Mesodermal cell (in vitro differentiated cells): ENCODE measurements around the gene DNAJC4.
"Not testable (repeated sequence)": the region's sequence is repeated elsewhere in the genome, so short reads cannot be mapped to it uniquely, and the experiment has no call there.

Source experiments
- H3K27ac ChIP-seq: 2 replicates; pipeline ENCODE4 v1.7.0; 2013; ENCODE audit warnings: mild to moderate bottlenecking, low read depth, low read length, moderate library complexity; ENCODE audit not compliant: severe bottlenecking
- H3K36me3 ChIP-seq: 2 replicates; pipeline ENCODE4 v1.7.1; 2013; ENCODE audit warnings: mild to moderate bottlenecking, low read length, moderate library complexity; ENCODE audit not compliant: control insufficient read depth, insufficient read depth
- H3K4me1 ChIP-seq: one replicate; pipeline ENCODE4 v1.7.1; 2013; ENCODE audit warnings: mild to moderate bottlenecking, low read length; ENCODE audit not compliant: insufficient read depth, control insufficient read depth, poor library complexity, severe bottlenecking
- H3K4me3 ChIP-seq: 2 replicates; pipeline ENCODE4 v1.7.0; 2013; ENCODE audit warnings: low read length, control low read depth, mild to moderate bottlenecking; ENCODE audit not compliant: insufficient read depth, poor library complexity, severe bottlenecking; ENCODE audit errors: extremely low read depth
- H3K9me3 ChIP-seq: 2 replicates; pipeline ENCODE4 v1.7.1; 2013; ENCODE audit warnings: mild to moderate bottlenecking, low read length, moderate library complexity; ENCODE audit not compliant: control insufficient read depth
- WGBS, 2 experiments: methylation state at CpG; one replicate each; pipeline ENCODE4 v1.1.5; 2013; ENCODE audit warnings: missing lambda C conversion rate in 2 of 2; ENCODE audit not compliant: insufficient coverage in 2 of 2; 5-methylcytosine and 5-hydroxymethylcytosine counted together

DNAJC4 gene

DNA sequence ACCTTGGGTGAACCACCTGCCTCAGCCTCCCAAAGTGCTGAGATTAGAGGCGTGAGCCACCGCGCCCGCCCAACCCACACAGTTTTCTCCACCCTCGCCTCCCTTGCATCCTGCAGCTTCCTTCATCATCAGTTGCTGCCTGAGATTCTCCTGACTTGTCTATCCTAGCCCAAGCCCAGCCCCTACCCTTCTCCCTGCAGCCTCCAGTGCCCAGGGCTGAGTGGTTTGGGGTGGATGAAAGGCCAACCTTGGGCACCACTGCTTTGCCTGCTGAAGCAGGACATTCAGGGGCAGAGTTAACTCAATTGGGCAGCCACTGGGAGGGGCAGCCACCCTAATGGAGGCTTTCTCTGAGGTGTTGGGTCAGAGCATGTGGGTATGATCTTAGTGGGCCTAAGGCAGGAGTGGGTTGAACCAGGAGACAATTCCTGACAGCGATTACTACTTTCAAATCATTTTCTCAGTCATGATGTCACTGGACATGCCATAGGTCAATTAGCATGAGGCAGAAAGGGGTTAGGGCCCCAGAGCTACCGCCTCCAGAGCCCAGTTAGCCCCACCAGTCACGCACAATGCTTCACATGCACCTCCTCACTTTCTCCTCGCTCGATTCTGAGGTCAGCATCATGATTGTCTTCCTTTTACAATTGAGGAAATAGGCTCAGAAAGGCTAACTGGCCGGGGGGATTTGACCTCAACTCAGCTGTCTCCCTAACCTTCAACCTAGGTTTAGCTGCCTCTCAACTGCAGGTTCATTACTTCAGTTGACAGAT is 9.5 kb downstream of the DNAJC4 start:
- peaks cover 28% of the 10 kb centered on the region for H3K4me1 ChIP-seq
- peak overlapping the region; percentile 99 for H3K27ac ChIP-seq
- WGBS, 2 experiments = 91 to 100% methylated on average over 10 to 11 of the region's 11 CpGs
- H3K4me3 ChIP-seq = peak overlapping the region; percentile 95
- peaks cover 34% of the 10 kb centered on the region for H3K36me3 ChIP-seq
- no peaks in the 10 kb centered on the region for H3K9me3 ChIP-seq

DNA sequence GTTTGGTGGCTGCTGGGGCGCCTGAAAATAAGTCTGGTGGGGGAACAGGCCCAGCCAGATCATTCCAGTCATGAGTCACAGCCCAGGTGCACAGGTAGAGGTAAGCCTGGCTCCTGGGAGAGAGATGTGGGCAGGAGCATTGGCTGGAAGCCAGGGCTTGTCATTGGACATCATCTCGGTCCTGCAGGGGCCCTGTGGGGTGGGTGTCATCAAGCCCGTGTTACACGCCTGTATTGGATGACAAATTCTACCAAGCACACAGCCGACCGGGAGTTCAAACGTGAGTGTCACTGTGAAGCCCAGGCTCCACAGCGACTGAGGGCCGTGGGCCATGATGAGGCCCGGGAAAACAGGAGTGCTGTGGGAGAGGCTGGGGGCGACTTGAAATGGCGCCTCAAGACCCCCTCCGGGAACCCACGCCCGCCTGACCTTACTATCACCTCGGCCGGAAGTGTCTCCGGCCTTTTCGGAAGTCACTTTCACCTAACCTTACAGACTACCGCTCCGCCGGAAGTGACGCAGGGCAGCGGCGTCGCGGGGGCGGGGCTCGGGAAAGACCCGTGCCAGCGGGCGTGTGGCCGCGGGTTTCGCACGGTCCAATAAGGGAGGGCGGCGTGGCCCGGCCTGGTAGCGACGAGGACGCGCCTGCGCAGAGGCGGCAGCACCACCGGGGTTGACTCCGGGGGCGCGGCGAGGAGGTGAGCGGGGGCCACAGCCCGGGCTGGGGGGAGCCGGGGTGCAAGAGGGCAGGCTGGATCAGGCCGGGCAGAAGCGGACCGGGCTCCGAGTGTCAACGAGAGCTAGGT is 10.3 kb downstream of the DNAJC4 start, which contains the start of gene FKBP2:
FKBP2 (plus strand) TSS at position 661 of the 806 bp plus-strand sequence. CDS start 1,293 bp downstream, outside the sequence.
- peaks cover 28% of the 10 kb centered on the region for H3K4me1 ChIP-seq
- H3K9me3 ChIP-seq = no peaks in the 10 kb centered on the region
- 5% methylated on average over 33 to 50 of the region's 58 CpGs for WGBS, 2 experiments
- H3K27ac ChIP-seq = peak within 1 kb of the TSS; percentile 99
- peak within 1 kb of the TSS; percentile 95 for H3K4me3 ChIP-seq
- H3K36me3 ChIP-seq = peaks cover 38% of the 10 kb centered on the region

DNA sequence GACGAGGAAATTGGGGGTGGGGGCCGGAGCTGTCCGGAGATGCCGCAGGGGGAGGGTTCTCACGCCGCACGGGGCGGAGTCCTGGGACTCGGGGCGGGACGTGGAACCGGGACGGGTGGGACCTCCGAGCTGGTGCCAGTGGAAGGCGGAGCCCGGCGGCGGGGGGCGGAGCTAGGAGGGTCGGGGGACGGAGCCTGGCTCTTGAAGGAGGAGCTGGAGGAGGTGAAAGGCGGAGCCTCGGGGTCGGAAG is 10.8 kb downstream of the DNAJC4 start:
- Histone ChIP-seq H3K27ac (peak overlapping the region; percentile 99), H3K9me3 (no peaks in the 10 kb centered on the region), H3K36me3 (peaks cover 38% of the 10 kb centered on the region), H3K4me3 (peak overlapping the region; percentile 95), H3K4me1 (peaks cover 28% of the 10 kb centered on the region)
- WGBS, 2 experiments = 0 to 1% methylated on average over 13 to 22 of the region's 24 CpGs

DNA sequence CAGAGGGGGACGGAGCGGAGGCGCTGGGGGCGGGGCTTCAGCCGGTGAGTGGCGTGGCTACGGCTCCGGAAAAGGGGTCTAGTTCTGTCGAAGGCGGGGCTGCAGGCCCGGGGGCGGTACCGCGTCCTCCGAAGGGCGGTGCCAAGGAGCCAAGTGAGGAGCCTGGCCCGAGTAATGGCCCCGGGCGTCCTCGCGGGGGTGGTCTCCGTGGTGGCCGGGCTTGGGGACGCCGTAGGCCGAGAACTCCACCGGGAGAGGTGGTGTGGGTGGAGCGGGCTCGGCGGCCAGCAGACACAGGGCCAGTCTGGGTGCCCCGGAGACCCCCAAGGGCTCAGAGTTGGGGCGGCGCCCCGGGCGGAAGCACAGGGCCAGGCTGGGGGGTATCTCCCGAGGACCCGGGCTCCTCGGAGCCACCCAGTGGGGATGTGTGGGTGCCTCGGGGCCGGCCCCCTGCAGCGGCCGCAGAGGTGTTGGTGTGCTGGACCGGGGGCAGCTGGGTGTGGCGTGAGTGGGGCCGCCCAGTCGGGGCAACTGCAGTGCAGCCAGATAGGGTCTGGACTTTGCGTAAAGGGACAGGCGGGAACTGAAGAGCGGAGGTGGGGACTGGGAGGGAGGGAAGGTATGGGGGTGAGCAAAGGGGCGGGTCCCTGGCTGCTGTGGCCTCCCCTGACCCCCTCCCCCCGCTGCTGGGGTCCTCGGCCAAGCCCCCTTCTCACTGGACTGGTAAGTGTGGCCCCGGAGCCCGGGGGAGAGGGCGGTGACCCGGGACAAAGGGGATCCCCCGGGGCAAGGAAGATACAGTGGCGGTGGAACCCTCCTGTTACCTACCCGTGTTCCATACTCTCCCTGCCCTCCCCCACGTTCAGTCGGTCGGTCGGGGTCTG is 11.4 kb downstream of the DNAJC4 start:
- H3K36me3 ChIP-seq = peaks cover 38% of the 10 kb centered on the region
- H3K27ac ChIP-seq = peak overlapping the region; percentile 73
- peaks cover 28% of the 10 kb centered on the region for H3K4me1 ChIP-seq
- peak overlapping the region; percentile 95 for H3K4me3 ChIP-seq
- no peaks in the 10 kb centered on the region for H3K9me3 ChIP-seq
- 1% methylated on average over 41 to 45 of the region's 63 CpGs for WGBS, 2 experiments

GRCh38 chr11:64243236-64243854 is 13.0 kb downstream of the DNAJC4 start:
- no peaks in the 10 kb centered on the region for H3K9me3 ChIP-seq
- 83 to 93% methylated on average over 3 to 6 of the region's 8 CpGs for WGBS, 2 experiments
- H3K4me1 ChIP-seq = peaks cover 33% of the 10 kb centered on the region
- H3K36me3 ChIP-seq = peaks cover 25% of the 10 kb centered on the region
- H3K4me3 ChIP-seq = peak overlapping the region; percentile 95
- no peak overlapping the region for H3K27ac ChIP-seq

DNA sequence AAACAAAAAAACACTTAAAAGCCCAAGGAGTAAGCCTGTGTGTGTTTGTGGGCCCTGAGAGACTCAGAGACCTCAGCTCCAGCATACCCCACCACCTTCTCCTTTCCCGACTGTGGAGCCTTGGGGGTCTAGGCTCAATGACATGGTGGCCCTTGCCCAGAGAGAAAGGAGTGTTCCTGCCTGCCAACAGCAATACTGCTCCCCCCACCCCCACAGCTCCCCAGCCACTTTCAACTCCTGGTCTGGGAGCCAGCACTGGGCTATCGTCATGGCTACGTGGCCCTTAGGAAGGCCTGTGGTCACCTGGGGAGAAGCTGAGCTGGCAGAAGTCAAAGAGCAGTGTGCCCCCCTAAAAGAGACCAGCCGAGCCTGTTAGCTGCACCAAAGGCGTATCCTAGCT is 13.8 kb downstream of the DNAJC4 start:
- H3K4me1 ChIP-seq = peaks cover 39% of the 10 kb centered on the region
- no peak overlapping the region for H3K27ac ChIP-seq
- peaks cover 22% of the 10 kb centered on the region for H3K36me3 ChIP-seq
- 44 to 100% methylated on average over 2 of the region's 5 CpGs for WGBS, 2 experiments
- H3K4me3 ChIP-seq = no peak overlapping the region
- H3K9me3 ChIP-seq = no peaks in the 10 kb centered on the region

DNA sequence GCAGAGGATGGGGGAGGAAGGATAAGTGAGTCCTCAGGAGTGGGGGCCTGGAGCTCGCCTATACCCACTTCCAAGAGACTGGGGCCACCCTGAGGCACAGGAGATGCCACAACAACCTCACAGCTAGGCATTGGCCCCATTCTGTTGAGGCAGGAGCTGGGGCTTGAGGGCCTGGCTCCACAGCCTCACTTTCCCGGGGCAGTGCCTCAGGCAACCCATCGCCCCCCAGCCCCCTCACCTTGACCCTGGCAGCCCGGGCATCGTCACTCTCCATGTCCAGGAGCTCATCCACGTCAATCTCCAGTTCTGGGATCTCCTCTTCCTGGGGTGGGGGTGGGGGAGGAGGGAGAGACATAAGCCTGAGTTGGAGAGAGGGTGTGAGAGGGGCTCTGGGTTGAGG is 14.6 kb downstream of the DNAJC4 start:
- Histone ChIP-seq H3K27ac (peak overlapping the region; percentile 3), H3K36me3 (peaks cover 22% of the 10 kb centered on the region), H3K4me1 (peaks cover 43% of the 10 kb centered on the region), H3K4me3 (peak overlapping the region; percentile 89), H3K9me3 (no peaks in the 10 kb centered on the region)
- WGBS, 2 experiments = no CpG with 5 or more reads among the region's 6 CpGs

GRCh38 chr11:64245401-64245796 is 15.1 kb downstream of the DNAJC4 start:
- H3K27ac ChIP-seq = peak overlapping the region; percentile 84
- H3K4me1 ChIP-seq = peaks cover 40% of the 10 kb centered on the region
- peak overlapping the region; percentile 89 for H3K4me3 ChIP-seq
- WGBS, 2 experiments = 37 to 39% methylated on average over 3 of the region's 6 CpGs
- no peaks in the 10 kb centered on the region for H3K9me3 ChIP-seq
- peaks cover 22% of the 10 kb centered on the region for H3K36me3 ChIP-seq

DNA sequence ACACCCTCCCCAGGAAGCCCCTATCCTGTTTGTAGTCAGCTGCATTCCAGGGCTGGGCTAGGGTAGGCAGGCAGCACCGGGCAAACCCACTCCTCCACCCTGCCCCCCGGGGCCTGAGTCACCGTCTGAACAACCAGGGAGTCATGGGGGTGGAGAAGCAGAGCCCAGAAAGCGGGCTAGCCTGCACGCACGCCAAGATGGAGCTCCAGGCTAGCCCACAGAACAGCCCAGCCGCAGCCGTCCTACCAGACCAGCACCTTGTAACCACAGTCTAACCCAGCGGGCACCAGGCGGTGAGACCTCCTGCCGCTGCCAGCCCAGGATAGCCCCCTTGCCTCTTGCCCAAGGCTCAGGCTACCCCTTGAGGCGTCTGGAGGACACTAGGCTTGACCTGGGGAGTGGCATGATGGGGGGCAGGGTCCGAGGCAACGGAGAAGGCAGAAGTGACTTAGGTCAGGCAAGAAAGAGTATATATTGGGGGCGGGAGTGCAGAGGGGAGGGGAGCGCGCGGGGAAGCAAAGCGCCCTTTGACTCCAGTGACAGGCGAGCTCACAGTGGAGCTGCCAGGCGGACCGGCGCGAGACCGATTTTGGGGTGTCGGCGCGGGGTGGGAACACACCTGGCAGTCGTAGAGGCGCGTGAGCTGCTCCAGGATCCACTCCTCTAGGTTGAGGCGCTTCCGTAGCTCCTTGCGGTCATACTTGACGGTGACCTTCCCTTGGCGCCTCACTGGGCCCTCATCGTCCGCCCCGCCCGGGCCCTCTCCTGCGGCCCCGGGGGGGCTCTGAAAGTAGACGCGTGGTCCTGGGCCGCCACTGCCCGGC is 15.7 kb downstream of the DNAJC4 start:
- H3K36me3 ChIP-seq = peaks cover 22% of the 10 kb centered on the region
- H3K4me3 ChIP-seq = peak overlapping the region; percentile 89
- WGBS, 2 experiments = 0 to 1% methylated on average over 36 to 44 of the region's 46 CpGs
- H3K27ac ChIP-seq = peak overlapping the region; percentile 84
- no peaks in the 10 kb centered on the region for H3K9me3 ChIP-seq
- H3K4me1 ChIP-seq = peaks cover 42% of the 10 kb centered on the region

DNA sequence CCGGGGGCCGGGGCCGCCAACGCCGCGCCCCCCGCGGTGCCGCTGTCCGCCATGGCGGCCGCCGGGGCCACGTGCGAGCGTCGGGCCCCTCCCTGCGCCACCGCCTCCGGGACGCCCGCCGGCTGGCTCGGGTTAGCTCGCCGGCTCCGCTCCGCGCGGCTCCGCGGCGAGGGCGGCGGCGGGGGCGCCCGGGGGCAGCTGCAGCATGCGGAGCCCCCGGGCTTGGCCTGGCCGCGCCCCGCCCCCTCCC is 16.2 kb downstream of the DNAJC4 start:
- peaks cover 22% of the 10 kb centered on the region for H3K36me3 ChIP-seq
- peak overlapping the region; percentile 89 for H3K4me3 ChIP-seq
- not testable (repeated sequence) for H3K27ac ChIP-seq, H3K9me3 ChIP-seq
- peaks cover 42% of the 10 kb centered on the region for H3K4me1 ChIP-seq
- 0% methylated on average over 13 to 25 of the region's 43 CpGs for WGBS, 2 experiments
